ENCODE results near the gene MGARP.
"Not testable (repeated sequence)": the region's sequence is repeated elsewhere in the genome, so short reads cannot be mapped to it uniquely, and the experiment has no call there.

MGARP gene

DNA sequence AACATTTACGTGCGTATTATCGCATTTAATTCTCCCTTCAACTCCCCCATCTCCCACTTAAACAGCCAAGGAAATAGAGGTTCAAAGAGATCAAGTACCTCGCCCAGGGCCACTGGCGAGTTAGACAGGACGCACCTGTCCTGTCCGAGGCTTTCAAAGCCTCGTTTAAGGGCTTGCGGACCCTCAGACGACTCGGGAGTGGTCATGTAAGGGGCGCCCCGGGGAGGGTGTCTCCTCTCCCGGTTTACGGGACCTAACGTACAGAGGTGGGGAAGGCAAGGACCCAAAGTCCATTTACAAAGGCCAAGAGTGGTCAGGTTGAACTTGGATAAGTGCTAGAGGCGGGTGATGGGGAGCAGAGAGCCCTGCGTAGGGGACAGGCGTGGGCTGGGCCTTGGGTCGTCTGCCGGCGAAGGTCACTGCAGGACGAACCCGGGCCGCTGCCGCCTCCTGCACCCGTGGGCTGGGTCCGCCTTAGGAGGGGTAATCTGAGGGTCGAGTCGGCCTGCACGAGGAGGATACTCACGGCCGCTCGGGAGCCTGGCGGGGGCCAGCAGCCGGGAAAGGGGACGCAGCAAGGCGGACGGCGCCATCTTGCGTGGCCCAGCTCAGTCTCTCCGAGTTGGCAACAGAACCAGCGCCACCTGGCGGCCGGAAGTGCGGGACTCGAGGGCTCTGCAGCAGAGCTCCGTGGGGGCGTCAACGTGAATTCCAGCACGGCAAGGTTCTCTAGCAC, 15.3 kb upstream of the MGARP start:
- peak; percentile 96 for DNase-seq (ENCODE audit: low spot score)

DNA sequence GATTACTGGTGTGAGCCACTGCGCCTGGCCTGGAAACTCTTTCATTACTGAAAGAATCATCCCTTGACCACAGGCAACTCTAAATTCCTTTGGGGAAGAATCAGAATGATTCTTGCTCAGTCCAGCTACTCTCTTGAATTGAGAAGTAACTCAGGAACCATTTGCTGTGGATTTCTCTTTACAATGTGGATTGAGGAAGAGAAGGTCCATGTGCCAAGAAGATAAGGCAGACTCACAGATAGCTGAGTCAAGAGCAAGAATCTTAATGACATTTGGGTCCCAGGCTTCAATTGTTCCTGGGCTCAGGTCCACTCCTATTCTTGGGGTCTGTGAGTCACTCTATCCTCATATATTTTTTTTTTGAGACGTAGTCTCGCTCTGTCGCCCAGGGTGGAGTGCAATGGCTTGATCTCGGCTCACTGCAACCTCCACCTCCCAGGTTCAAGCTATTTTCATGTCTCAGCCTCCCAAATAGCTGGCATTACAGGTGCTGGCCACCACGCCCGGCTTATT, 6.2 kb upstream of the MGARP start:
- no peak for DNase-seq (ENCODE audit: low spot score)

DNA sequence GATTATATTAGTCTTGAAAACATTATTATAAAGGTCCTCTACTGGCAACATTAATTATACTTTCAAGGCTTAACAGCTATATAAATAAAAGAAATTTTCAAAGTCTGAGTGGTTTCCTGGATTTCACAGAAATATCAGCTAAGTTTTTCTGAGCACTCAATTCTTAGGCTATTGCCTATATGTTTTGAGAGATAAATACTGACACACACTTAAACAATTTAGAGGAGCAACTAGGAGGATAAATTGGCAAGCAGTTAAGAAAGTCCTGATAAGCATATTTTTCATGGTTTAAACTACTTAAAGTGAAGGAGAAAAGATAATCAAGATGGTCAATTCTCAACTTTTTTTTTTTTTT, 2.7 kb upstream of the MGARP start:
- DNase-seq (ENCODE audit: low spot score), result no peak

DNA sequence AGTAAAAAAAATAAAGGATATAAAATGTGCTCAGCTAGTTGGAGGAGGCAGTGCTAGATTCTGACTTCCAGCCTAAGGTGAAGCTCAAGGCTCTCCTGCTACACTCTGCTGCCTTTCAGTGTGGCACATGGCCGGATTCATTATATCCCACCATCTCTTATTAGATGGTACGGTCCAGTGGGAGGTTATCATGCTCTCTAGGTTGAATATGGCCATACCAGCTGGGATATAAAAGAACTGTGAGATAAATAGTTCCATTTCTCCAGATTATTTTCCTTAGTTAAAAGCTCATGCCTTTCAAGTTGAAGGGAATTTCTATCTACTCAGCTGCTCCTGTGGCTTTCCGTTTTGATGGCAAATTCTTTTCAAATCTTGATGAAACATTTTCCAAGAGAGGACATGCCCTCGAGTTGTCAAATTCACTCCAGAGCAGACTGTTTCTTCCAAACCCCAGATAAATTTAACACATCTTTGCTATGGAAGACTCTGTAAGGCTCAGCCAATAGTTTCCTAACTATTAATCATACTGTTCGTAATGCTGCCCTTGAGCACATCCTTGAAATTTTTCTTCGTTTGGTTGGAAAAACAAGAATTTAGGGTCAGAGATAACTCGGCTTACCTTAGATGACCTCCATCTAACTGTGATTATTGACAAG, 2.2 kb upstream of the MGARP start:
- no peak for DNase-seq (ENCODE audit: low spot score)

DNA sequence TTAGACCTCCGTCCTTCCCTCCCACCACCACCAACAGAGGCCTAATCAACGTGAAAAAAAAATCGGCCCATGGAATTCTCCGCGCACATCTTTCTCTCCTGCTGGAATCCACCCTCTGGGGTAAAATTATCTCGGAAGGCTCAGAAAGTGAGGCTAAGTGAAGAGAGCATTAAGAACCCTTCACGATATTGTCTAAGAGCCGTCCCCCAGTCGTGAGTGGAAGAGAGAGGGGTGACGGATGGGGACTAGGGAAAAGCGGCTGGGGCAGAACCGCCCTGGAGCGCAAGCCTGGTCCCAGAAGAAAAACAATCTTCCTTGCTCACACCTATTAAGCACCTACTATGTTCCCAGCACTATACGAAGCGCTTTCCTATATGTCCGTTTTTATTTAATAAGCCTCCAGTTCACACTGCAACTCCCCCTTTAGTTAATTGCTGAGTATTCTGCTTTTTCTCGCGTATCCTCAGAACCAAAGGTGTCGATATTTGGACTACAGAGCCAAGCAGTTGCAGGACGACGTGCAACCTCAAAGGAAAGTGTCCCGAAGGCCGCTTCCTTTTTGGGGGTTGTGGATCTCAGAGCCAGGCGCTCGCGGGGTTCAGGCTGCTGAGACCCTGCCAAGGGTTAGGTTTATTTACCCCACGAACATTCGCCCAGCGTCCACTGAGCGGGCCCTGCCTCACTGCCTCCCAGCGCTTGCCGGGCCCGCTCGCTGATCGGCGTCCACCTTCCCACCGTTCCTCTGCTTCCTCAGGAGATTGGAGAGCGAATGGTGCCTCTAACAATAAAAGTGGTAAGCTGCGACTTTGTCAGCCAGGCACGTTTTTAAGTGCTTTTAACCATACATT, 889 bp downstream of the MGARP start:
- DNase-seq (ENCODE audit: low spot score), result no peak

DNA sequence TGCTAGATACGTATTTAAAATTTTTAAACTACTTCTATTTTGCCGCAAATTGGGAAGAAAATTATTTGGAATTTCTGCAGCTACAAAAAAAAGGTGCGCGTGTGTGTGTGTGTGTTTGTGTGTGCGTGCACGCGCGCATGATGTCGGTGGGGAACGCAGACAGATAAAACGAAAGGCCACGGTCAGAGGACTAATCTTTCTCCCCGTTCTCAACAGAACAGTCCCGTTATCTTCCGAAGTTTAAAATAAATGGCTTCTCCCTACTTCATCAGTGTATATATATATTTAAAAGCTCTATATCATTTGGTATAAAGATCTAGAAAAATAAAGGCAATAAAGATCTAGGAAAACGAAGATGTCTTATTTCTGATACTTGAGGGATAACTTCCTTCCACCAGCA, 1.5 kb downstream of the MGARP start:
- no peak for DNase-seq (ENCODE audit: low spot score)

DNA sequence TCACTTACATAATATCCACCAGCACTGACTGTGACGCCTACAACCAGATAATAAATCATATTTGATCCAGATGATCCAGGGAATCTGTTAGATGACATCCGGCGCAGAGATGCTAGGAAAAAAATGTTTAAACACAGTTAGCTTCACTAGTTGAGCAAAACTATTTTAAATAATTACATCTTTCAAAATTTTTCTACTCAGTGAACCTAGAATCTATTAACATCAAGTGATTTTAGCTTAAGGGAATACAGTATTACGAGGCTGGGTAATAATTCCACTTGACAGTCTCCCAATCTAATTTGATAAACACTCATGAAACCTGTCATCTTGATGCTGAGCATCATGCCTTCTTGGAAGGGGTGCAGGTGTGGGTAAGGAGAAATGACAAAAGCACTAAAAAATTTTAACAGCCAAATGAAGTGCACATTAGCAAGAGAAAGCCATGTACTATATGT, 4.7 kb downstream of the MGARP start:
- DNase-seq (ENCODE audit: low spot score), result no peak

DNA sequence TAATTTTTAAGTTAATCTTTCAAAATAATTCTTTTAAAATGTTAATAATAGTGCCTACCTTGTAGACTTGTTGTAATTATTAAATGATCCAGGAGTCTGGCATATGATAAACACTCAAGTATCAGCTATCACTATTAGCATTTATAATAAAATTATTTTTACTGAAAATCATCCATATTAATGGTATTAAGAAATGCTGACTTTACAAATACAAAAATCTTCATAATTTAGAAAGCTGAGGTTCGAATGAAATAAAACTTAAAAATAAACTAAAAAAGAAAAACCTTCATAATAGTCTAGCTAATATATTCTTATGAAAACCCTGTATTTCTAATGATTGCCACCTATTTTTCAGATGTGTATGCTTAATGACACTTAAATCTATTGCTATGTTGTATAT, 5.2 kb downstream of the MGARP start:
- DNase-seq (ENCODE audit: low spot score), result no peak

DNA sequence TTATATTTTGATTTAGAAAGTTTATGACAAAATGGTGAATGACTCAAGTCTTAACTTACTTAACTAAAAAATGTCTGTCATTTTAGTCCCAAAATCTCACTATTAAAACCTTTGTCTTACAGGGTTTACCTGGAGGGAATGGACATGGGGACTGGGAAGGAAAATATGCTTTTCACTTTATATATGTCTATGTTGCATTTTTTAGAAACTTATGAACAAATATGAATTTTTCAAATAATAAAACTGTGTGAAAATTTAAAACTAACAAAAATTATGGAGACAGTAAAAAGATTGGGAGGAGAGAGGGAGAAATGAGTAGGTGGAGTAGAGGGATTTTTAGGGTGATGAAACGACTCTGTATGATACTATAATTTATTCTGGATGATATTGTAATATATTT, 6.2 kb downstream of the MGARP start:
- no peak for DNase-seq (ENCODE audit: low spot score)

DNA sequence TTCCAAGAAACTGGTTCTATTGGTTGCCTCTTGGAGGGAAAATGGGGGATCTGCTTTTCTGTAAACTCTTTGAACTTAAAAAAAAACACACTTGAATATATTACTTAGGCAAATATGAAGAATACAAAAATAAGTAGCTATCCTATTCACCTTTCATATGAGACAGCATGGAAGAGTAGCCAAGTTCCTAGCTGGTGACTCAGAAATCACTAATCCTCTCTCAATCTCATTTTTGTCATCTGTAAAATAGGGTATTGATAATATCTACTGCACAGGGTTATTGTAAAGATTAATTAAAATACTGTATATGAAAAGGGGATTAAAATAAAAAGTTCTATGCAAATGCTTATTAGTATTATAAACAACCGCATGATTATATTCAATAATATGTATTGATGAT, 12.7 kb downstream of the MGARP start:
- no peak for DNase-seq (ENCODE audit: low spot score)

DNA sequence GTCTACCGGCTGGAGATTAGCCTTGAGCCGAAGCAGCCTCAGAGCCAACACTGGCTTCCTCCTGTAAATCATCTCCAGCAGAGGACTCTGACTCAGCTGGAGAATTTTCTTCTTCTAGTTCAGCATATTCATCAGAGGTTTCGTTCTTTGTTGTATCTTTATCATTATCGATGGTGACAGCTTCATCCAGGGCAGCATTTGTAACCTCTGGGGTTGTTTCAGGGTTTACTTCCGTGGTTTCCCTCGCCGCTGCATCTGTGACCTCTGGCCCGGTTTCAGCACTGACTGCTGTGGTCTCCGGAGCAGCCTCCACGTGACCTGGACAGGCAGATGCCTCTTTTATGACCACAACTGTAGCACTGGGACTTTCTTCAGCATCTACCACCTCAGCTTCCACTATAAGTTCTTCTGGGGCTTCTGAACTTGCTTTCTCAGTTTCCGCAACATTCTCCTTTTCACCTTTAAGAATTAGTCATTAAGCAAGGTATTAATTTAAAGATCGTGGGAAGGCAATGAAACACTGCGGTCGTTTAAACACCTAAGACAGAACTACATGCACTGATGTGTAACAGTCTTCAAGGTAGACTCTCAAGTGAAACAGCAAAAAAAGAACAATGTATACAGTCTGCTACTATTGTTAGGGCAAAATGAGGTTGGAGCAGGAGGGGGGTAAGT, 13.3 kb downstream of the MGARP start:
- DNase-seq (ENCODE audit: low spot score), result peak; percentile 20

DNA sequence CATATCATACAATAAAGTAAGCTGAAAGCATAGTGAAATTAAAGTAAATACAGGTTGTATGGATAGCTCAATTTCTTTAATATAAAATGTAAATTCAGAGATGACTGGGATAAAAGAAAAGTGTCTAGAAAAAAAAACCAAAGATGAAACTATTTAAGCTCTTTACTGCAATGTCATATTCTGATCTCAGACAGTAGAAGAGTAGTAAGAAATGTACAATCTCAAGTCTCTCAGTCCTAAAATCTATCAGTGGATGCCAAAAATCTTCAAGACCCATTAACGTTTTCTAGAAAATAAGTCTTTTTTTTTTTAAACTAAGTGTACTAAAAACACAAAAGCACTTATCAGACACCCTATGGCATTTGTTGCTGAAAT, 13.8 kb downstream of the MGARP start:
- no peak for DNase-seq (ENCODE audit: low spot score)

DNA sequence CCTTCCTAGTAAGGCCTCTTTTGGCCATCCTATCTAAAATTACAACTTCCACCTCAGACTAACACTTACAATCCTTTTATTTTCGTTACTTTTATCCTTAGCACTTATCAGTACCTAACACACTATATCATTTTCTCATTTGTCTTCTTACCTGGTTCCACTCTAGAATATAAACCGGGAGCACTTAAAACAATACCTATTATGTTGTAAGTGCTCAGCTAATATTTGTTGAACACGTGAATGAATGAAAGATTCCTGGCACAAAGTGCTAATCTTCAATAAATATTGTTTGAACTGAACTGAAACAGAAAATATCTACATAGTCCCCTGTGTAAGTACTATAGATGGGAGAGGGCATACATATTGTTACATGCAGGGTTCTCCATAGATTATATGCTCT, 14.4 kb downstream of the MGARP start:
- no peak for DNase-seq (ENCODE audit: low spot score)

DNA sequence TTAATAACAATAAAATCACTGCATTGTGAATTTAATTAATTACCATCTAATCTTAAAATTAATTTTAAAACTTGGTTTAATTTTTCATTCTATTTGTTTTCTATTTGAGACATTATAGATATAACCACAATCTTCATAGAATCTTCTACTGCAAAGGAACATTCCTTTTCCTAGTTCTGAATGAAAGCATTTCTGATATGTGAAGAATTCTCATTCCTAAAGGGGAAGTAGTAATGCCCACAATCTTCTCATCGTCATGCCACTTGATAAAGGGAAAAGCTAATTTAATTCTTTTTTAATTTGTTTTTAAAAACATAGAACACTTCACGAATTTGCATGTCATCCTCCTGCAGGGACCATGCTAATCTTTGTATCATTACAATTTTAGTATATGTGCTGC, 23.7 kb downstream of the MGARP start:
- no peak for DNase-seq (ENCODE audit: low spot score)

DNA sequence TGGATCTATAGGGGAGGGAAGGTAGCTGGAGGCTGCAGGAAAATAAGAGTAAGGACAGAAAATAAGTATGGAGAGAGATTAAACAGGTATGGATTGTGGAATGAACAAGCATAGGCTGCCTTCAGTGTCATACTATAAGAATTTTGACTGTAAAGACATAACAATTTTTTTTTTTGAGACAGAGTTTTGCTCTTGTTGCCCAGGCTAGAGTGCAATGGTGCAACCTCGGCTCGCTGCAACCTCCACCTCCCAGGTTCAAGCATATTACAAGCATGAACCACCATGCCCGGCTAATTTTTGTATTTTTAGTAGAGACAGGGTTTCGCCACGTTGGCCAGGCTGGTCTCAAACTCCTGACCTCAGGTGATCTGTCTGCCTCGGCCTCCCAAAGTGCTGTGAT, 24.4 kb downstream of the MGARP start:
- DNase-seq (ENCODE audit: low spot score), result not testable (repeated sequence)

DNA sequence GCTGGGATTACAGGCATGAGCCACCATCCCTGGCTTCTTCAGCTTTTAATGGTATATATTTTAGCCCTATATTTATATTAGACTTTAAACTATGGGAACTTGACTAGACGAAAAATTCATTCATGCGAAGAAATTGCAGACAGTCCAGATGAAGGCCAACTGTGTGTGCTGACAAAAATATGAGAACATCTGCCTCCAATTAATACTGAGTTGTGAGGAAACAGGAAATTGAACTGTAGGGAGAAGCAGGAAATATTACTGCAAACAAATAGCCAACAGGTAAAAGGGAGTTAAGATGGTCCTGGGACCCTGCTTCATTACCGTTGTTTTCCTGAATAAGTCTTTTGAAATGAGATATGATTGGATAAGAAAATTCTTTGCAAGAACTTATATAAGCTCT, 26.3 kb downstream of the MGARP start:
- DNase-seq (ENCODE audit: low spot score), result no peak

DNA sequence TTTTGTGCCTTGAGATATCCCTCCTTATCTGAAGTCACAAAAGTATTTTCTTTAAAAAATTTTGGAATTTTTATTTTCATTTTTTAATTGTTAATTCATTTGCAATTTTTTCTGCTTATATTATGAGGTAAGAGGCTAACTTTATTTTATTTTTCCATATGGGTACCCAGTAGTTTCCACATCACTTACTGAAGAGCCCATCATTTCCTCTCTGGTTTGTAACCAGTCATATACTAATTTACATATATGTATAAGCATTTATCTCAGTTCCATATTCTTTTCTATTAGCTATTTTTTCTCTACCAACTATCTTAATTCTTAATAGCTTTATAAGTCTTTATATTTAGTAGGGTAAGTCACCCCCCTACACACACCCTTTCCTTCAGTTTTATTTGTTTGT, 27.0 kb downstream of the MGARP start:
- no peak for DNase-seq (ENCODE audit: low spot score)

DNA sequence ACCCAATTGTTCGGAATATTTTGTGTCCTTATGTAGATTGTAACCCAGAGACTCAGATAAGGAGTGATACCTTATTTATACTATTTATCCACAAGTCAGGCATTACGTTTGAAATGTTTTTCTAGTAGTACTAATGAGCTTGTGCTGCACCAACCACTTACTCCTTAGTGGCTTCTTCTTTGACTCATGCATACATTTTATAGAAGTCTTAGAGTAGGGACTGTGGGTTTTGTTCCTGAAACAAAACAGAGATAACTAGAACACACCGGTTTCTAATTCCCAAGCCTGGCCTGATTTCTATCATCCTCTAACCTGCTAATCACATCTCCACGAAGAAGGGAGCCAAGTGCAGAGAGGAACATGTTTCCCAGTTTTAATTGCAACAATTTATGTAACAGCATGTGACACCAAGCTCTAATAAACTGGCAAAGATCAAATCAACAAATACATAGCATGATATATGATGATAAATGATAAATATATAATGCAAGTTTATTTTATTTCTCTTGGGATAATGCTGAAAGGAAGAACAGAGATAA, 32.3 kb downstream of the MGARP start:
- no peak for DNase-seq (ENCODE audit: low spot score)

DNA sequence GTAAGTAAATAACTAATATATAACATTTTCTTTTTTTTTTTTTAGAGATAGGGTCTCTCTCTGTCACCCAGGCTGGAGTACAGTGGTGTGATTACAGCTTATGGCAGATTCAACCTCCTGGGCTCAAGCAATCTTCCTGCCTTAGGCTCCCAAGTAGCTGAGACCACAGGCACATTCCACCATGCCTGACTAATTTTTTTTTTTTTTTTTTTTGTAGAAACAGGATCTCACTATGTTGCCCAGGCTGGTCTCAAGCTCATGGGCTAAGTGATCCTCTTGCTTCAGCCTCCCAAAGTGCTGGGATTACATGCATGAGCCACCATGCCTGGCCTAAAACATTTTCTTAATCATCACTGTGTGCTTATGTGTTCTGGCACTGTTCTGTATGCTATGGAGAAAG, 32.8 kb downstream of the MGARP start:
- DNase-seq (ENCODE audit: low spot score), result no peak

DNA sequence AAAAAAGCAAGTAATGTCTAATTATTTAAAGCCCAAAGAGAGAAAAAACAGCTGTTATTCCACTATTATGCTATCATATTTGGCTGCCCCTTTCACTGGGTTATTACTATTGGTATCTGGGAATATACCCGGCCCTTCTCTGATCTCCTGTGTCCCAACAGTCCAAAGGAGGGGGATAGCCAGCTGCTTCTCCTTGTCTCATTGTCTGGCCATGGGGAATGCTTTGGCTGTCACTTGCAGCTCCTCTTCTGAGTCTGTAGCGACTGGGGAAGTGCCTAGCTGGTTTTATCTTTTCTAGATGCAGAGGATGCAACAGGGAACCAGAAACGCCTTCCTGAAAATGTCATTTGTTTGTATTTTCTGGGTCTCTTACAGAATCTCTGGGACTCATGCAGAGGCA, 33.9 kb downstream of the MGARP start:
- no peak for DNase-seq (ENCODE audit: low spot score)

DNA sequence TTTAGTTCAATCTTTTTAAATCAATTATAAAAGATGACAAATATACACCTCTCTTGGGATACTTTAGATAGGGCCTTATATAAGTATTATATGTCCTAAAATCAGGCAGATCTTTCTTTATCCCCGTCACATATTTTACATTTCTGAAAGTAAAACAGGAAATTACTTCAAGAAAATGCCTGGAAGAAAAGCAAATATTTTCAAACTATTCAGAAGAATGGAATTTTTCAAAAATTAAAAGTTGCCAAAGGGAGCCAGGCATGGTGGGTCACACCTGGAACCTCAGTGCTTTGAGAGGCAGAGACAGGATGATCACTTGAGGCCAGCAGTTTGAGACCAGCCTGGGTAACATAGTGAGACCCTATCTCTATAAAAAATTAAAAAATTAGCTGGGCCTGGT, 34.4 kb downstream of the MGARP start:
- DNase-seq (ENCODE audit: low spot score), result no peak

All from hematopoietic multipotent progenitor cell treated with erythropoietin and hydrocortisone succinate and interleukin-3 and kit ligand, for 15 days (in vitro differentiated cells).